Measurements from ENCODE around the gene TENT5C. TPM values are rescaled to one million over a fixed set of nuclear protein-coding genes. Genes with fewer than 3 reads are reported as not detected.

Gene TENT5C
- total and polyA plus RNA-seq, 2 of the 8 experiments (the other 6 are each of a cell fraction or from before 2014, with no cell fraction given): 0.38 to 0.99 TPM

- no peak overlapping the region for H3K4ac ChIP-seq (replicated peaks; ENCODE audit: insufficient read length, low read depth, low read length)
- no peak overlapping the region for H3K27ac ChIP-seq (ENCODE audit: low read depth, low read length)
- H3K79me2 ChIP-seq (ENCODE audit: control insufficient read depth in 1 of 2, insufficient read depth in 2 of 2, low read length in 2 of 2): no peaks in the 10 kb centered on the region
- H4K91ac ChIP-seq (replicated peaks; ENCODE audit: insufficient read length, low read length): no peak overlapping the region
- H3K36me3 ChIP-seq (ENCODE audit: control insufficient read depth in 2 of 4, insufficient read depth in 4 of 4, low read length in 3 of 4): no peaks in the 10 kb centered on the region
- peaks cover 0 to 25% (median 16%) of the 10 kb centered on the region in 4 experiments; a peak in 6 of 7 replicates for H3K27me3 ChIP-seq (replicated peaks in 1 of 4; ENCODE audit: control insufficient read depth in 3 of 4, extremely low read depth in 1 of 4, insufficient read depth in 3 of 4, low read length in 3 of 4)
- peaks cover 0 to 2% of the 10 kb centered on the region in 2 experiments for H4K20me1 ChIP-seq (replicated peaks in 1 of 2; ENCODE audit: control insufficient read depth in 1 of 2, insufficient read depth in 2 of 2, low read length in 2 of 2)
- H3K23ac ChIP-seq (ENCODE audit: insufficient read length): no peak overlapping the region
- CTCF ChIA-PET (ENCODE audit: partially characterized antibody): interaction anchor here (0.9 to 2.1 kb wide), 8 partner anchors 15 to 148 kb away, joined by 3 to 9 read pairs (median 3); no protein-coding TSS in a partner anchor
- peak overlapping the region; percentile 67 to 79 (median 71) for H3K4me3 ChIP-seq (ENCODE audit: extremely low read depth in 1 of 4, insufficient read depth in 2 of 4, low read depth in 3 of 4, low read length in 4 of 4)
- no peak overlapping the region for H2BK20ac ChIP-seq (ENCODE audit: low read length)
- no peaks in the 10 kb centered on the region for H3K79me1 ChIP-seq (ENCODE audit: low read depth, low read length)
- no peak overlapping the region for H2AK5ac ChIP-seq (ENCODE audit: low read depth, low read length)
- 2% methylated on average over 37 of the region's 37 CpGs; no CpG with 5 or more reads in 1 of the 2 experiments for WGBS, 2 experiments (ENCODE audit: extremely low coverage in 1 of 2, insufficient coverage in 1 of 2, insufficient read length in 1 of 2, insufficient replicate concordance in 2 of 2, low coverage in 1 of 2, low lambda C conversion rate in 2 of 2, missing lambda C conversion rate in 1 of 2)
- no peak overlapping the region for H2BK12ac ChIP-seq (ENCODE audit: low read depth, low read length)
- H3K4me2 ChIP-seq (ENCODE audit: insufficient read depth in 1 of 2, low read depth in 2 of 2, low read length in 2 of 2): peak overlapping the region; percentile 99
- no peak overlapping the region for H2BK15ac ChIP-seq (ENCODE audit: low read length)
- no peak overlapping the region for H4K8ac ChIP-seq (ENCODE audit: extremely low read depth, insufficient read depth, low read length)
- no peak overlapping the region for H3K56ac ChIP-seq (replicated peaks; ENCODE audit: insufficient read length, low read depth, low read length)
- H3K18ac ChIP-seq (ENCODE audit: extremely low read depth, low read length): no peak overlapping the region
- FAIRE-seq (no peak), DNase-seq (ENCODE audit: low read depth in 1 of 2, low spot score in 2 of 2) (peak in 1 of 2 experiments; percentile 54)
- H4K5ac ChIP-seq (ENCODE audit: insufficient read length, low read depth, low read length): no peak overlapping the region
- POLR2A ChIA-PET (ENCODE audit: partially characterized antibody): interaction anchor here (0.6 to 2.6 kb wide), 37 partner anchors 8 to 338 kb away, joined by 3 to 16 read pairs (median 4); partner anchors contain the start of genes GDAP2 and WDR3
- H3K23me2 ChIP-seq (ENCODE audit: low read depth, low read length): peaks cover 17% of the 10 kb centered on the region
- H3K4me1 ChIP-seq (replicated peaks in 1 of 4; ENCODE audit: control insufficient read depth in 3 of 4, insufficient read depth in 4 of 4, low read length in 3 of 4): peaks cover 0 to 9% (median 5%) of the 10 kb centered on the region in 4 experiments; a peak in 4 of 7 replicates
- no peaks in the 10 kb centered on the region for H3K9me3 ChIP-seq (ENCODE audit: insufficient read depth in 2 of 2, low read depth in 1 of 2, low read length in 1 of 2)
- 0 out of 2 replicates have a peak overlapping the region, but pooled peaks have one; percentile 37 for H2AFZ ChIP-seq (ENCODE audit: low read length)
- no peak overlapping the region for H2BK120ac ChIP-seq (replicated peaks; ENCODE audit: low read depth, low read length)
- H3K14ac ChIP-seq (ENCODE audit: insufficient read length): no peak overlapping the region
- H2BK5ac ChIP-seq (ENCODE audit: low read depth, low read length): no peak overlapping the region
- H3K9ac ChIP-seq (replicated peaks in 1 of 4; ENCODE audit: extremely low read depth in 1 of 4, low read depth in 3 of 4, low read length in 3 of 4): 0 out of 7 replicates have a peak overlapping the region, but pooled peaks of 1 of the 4 experiments have one; percentile 8
- peak; percentile 64 for TF ChIP-seq EZH2 (IDR thresholded peaks at IDR 0.05; ENCODE audit: low read depth, low read length, severe bottlenecking)
- peak; percentile 54 for TF ChIP-seq RNF2 (IDR thresholded peaks at IDR 0.05; ENCODE audit: borderline replicate concordance, low read depth, low read length, missing control alignments, poor library complexity, severe bottlenecking)
- TF ChIP-seq ATF3 (IDR thresholded peaks at IDR 0.05; ENCODE audit: insufficient read depth, low read depth, low read length): no peak
- TF ChIP-seq TAF7 (optimal IDR thresholded peaks at IDR 0.05; ENCODE audit: borderline replicate concordance, low read depth, low read length): no peak
- peak; percentile 61; the same call in 1 of the 2 replicates for TF ChIP-seq SUZ12 (IDR thresholded peaks at IDR 0.05; ENCODE audit: low read length)
- TF ChIP-seq ASH2L (IDR thresholded peaks at IDR 0.05; ENCODE audit: low read length): peak; percentile 11
- peak; percentile 41 for TF ChIP-seq SAP30 (IDR thresholded peaks at IDR 0.05; ENCODE audit: insufficient read depth, insufficient replicate concordance, low read length)
- no peak for TF ChIP-seq BRCA1 (IDR thresholded peaks at IDR 0.05; ENCODE audit: low read depth, low read length)
- no peak for TF ChIP-seq BCL11A (IDR thresholded peaks at IDR 0.05; ENCODE audit: low read depth in 2 of 2, low read length in 2 of 2)
- TF ChIP-seq SP2 (IDR thresholded peaks at IDR 0.05; ENCODE audit: low read length): no peak
Observed at GRCh38 chr1:117606649-117607430, 992 bp downstream of the TENT5C start.
